HFFc6 (cell line): Measurements from ENCODE around the gene TMPRSS3. TPM values are rescaled to one million over a fixed set of nuclear protein-coding genes. Genes with fewer than 3 reads are reported as not detected.

ENCODE experiments used
- DNase-seq: peaks from one replicate; pipeline ENCODE4 v3.0.0-alpha.2; 2018
- H3K27ac Mint-ChIP-seq: 2 replicates; pipeline ENCODE4 v1.8.0; 2020; ENCODE audit warnings: mild to moderate bottlenecking, mixed read lengths
- H3K27me3 Mint-ChIP-seq: 2 replicates; pipeline ENCODE4 v1.8.0; 2021; ENCODE audit warnings: mild to moderate bottlenecking, moderate library complexity, mixed read lengths; ENCODE audit not compliant: insufficient read depth
- H3K36me3 Mint-ChIP-seq: 2 replicates; pipeline ENCODE4 v1.8.0; 2021; ENCODE audit warnings: low read depth, mixed read lengths
- H3K4me1 Mint-ChIP-seq: 2 replicates; pipeline ENCODE4 v1.8.0; 2020; ENCODE audit warnings: low read depth, mixed read lengths
- H3K4me3 Mint-ChIP-seq: 2 replicates; pipeline ENCODE4 v1.8.0; 2020; ENCODE audit warnings: mild to moderate bottlenecking, moderate library complexity, mixed read lengths
- H3K9me3 Mint-ChIP-seq: 2 replicates; pipeline ENCODE4 v1.8.0; 2020; ENCODE audit warnings: mild to moderate bottlenecking, mixed read lengths
- total RNA-seq, 6 experiments: library from RNA; stranded (reverse); fragmentation: NEBNext Ultra II Directional; extraction: Animal tissue kit (Norgen Biotek cat#: 25700); gene quantifications; 2 replicates in 1 of 6; 3 replicates in 5 of 6; pipeline ENCODE4 v1.2.3, GENCODE V29; 2021
- TF ChIP-seq, protein P1 (sequence below): fragments of 200-600 bp; sonication (generic); IDR thresholded peaks from 2 replicates; pipeline ENCODE4 v1.5.0; 2021; ENCODE audit warnings: antibody characterized with exemption, mild to moderate bottlenecking

TMPRSS3 gene
- total RNA-seq, 6 experiments from 2014 or later: not detected

DNA sequence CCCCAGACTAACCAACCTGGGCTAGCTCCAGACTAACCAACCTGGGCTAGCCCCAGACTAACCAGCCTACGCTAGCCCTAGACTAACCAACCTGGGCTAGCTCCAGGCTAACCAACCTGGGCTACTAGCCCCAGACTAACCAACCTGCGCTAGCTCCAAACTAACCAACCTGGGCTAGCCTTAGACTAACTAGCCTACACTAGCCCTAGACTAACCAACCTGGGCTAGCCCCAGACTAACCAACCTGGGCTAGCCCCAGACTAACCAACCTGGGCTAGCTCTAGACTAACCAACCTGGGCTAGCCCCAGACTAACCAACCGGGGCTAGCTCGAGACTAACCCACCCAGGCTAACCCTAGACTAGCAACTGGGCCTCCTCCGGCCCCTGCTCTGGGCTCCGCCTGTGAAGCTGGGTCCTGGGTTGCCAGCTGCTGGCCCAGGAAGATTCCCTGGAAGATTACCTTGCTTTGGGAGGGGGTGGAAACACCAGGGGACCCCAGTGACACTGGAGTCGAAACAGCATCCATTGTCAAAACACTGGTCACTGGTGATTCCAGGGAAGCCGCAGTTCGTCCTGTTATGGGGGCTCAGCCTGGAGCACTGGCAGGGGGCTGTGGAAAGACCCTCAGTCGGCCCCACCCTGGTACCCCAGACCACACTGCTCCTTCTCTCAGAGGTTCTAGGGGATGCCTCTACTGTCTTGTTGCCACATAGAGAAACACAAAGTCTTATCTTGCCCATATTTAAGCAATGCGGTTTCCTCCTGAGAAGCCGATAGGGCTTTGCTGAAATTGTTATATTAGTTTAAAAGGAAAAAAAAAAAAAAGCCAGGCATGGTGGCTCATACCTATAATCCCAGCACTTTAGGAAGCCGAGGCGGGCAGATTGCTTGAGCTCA lies 46.2 kb downstream of the TMPRSS3 start:
- TF ChIP-seq, protein P1, sequence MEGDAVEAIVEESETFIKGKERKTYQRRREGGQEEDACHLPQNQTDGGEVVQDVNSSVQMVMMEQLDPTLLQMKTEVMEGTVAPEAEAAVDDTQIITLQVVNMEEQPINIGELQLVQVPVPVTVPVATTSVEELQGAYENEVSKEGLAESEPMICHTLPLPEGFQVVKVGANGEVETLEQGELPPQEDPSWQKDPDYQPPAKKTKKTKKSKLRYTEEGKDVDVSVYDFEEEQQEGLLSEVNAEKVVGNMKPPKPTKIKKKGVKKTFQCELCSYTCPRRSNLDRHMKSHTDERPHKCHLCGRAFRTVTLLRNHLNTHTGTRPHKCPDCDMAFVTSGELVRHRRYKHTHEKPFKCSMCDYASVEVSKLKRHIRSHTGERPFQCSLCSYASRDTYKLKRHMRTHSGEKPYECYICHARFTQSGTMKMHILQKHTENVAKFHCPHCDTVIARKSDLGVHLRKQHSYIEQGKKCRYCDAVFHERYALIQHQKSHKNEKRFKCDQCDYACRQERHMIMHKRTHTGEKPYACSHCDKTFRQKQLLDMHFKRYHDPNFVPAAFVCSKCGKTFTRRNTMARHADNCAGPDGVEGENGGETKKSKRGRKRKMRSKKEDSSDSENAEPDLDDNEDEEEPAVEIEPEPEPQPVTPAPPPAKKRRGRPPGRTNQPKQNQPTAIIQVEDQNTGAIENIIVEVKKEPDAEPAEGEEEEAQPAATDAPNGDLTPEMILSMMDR: no peak
- Mint-ChIP-seq H3K9me3 (peaks cover 62% of the 10 kb centered on the region), H3K27me3 (peaks cover 1% of the 10 kb centered on the region; the same call in 1 of the 2 replicates), H3K4me3 (no peak overlapping the region), H3K27ac (no peak overlapping the region), H3K4me1 (no peaks in the 10 kb centered on the region), H3K36me3 (peaks cover 24% of the 10 kb centered on the region)
- no peak for DNase-seq

DNA sequence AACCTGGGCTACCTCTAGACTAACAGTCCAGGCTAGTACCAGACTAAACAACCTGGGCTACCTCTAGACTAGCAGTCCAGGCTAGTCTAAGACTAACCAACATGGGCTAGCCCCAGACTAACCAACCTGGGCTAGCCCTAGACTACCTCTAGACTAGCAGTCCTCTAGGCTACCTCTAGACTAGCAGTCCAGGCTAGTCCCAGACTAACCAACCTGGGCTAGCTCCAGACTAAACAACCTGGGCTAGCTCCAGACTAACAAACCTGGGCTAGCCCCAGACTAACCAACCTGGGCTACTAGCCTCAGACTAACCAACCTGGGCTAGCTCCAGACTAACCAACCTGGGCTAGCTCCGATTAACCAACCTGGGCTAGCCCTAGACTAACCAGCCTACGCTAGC lies 47.1 kb downstream of the TMPRSS3 start:
- H3K4me1 Mint-ChIP-seq: no peaks in the 10 kb centered on the region
- peaks cover 28% of the 10 kb centered on the region for H3K36me3 Mint-ChIP-seq
- no peak for DNase-seq
- H3K27me3 Mint-ChIP-seq: peaks cover 1% of the 10 kb centered on the region; the same call in 1 of the 2 replicates
- peaks cover 62% of the 10 kb centered on the region for H3K9me3 Mint-ChIP-seq
- TF ChIP-seq, protein P1: no peak
- H3K4me3 Mint-ChIP-seq: no peak overlapping the region
- no peak overlapping the region for H3K27ac Mint-ChIP-seq

DNA sequence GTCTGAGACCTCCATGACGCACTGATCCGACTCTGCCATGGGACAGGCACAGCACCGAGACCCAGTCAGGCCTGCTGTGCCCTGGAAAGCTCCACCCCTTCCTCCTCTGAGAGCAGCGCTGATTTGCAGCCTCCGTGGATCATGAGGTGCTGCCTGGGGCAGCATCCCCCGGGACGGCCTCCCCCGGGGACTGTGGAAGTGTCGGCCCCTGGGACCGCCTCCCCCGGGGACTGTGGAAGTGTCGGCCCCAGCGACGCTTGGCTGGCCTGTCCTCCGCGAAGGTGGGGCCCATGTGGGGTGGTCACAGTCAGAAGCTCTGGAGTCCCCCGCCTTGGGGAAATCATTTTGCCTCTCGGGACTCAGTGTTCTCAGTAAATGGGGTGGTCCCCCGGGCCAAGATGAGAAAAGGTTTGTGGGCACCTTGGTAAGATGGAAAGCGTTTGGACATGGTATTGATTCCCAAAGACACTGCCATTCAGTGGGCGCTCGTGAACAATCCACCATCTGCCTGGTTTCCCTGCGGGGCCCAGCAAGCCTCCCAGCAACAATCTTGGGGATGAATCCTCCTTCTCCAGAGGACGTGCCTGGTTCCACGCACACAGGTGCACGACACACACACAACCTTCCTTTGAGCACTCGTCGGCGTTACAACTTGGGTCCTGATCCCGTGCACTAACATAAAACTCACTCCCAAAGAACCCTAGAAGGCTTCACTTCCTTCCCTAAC lies 48.1 kb downstream of the TMPRSS3 start:
- no peak for DNase-seq
- no peak overlapping the region for H3K4me3 Mint-ChIP-seq
- peaks cover 19% of the 10 kb centered on the region for H3K36me3 Mint-ChIP-seq
- no peaks in the 10 kb centered on the region for H3K27me3 Mint-ChIP-seq
- peaks cover 62% of the 10 kb centered on the region for H3K9me3 Mint-ChIP-seq
- H3K27ac Mint-ChIP-seq: no peak overlapping the region
- no peaks in the 10 kb centered on the region for H3K4me1 Mint-ChIP-seq
- TF ChIP-seq, protein P1: no peak

DNA sequence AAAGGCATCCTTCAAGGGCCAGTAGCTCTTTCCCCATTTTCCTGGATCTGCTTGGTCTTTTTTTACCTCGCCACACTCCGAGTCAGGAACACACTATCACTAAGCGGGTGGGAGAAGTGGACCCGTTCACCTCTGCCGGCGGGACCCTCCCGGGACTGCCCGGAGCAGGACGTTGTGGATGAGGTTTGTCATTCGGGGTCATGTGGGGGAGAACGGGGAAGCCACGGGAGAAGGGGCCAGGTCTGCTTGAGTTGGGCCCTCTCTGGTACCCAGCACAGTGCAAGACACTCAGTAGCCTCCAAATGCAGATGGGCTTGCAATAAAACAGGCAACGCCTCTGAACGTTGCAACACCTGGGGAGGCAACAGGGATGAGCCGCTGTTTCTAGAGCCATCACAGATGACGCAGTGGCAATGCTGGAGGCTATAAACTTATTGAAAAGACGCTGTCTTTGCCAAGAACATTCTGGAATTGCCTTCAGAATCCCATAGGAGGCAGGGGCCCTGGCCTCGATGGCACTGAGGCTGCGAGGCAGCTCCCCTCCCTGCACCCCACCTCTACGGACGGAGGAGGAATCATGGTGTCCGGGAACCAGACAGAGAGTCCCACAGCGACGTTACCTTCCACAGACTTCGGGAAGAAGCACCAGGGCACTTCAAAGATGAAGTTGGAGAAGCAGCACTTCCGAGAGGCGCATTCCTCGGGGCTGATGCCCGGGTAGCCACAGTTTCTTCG lies 48.8 kb downstream of the TMPRSS3 start:
- no peak overlapping the region for H3K27ac Mint-ChIP-seq
- H3K4me3 Mint-ChIP-seq: no peak overlapping the region
- no peak for DNase-seq
- no peaks in the 10 kb centered on the region for H3K27me3 Mint-ChIP-seq
- no peaks in the 10 kb centered on the region for H3K4me1 Mint-ChIP-seq
- TF ChIP-seq, protein P1: no peak
- H3K36me3 Mint-ChIP-seq: peaks cover 12% of the 10 kb centered on the region; the same call in 1 of the 2 replicates
- peaks cover 58% of the 10 kb centered on the region for H3K9me3 Mint-ChIP-seq

DNA sequence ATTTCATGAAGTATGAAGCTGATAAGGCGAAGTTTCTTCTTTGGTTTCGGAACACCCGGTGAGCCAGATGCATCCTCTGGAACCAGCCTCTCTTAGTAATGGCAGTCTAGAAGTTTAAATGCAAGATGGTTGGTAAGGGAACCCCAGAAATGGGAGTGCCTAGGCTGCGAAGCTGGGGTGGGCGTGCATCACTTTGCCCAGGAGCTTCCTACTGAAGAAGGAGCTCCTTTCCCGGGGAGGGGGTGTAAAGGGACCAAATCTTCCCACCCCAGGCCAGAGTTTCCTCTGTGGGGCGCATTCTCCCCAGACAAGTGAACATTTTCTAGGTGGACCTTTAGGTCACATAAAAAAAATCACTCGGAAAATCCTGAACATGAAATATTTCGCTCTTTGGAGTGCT lies 49.4 kb downstream of the TMPRSS3 start:
- Mint-ChIP-seq H3K4me1 (no peaks in the 10 kb centered on the region), H3K27me3 (no peaks in the 10 kb centered on the region), H3K4me3 (no peak overlapping the region), H3K27ac (no peak overlapping the region), H3K36me3 (peaks cover 12% of the 10 kb centered on the region; the same call in 1 of the 2 replicates), H3K9me3 (peaks cover 56% of the 10 kb centered on the region)
- DNase-seq: no peak
- TF ChIP-seq, protein P1: no peak
